ENCODE data around the gene IL37.

- TF ChIP-seq, protein P1, sequence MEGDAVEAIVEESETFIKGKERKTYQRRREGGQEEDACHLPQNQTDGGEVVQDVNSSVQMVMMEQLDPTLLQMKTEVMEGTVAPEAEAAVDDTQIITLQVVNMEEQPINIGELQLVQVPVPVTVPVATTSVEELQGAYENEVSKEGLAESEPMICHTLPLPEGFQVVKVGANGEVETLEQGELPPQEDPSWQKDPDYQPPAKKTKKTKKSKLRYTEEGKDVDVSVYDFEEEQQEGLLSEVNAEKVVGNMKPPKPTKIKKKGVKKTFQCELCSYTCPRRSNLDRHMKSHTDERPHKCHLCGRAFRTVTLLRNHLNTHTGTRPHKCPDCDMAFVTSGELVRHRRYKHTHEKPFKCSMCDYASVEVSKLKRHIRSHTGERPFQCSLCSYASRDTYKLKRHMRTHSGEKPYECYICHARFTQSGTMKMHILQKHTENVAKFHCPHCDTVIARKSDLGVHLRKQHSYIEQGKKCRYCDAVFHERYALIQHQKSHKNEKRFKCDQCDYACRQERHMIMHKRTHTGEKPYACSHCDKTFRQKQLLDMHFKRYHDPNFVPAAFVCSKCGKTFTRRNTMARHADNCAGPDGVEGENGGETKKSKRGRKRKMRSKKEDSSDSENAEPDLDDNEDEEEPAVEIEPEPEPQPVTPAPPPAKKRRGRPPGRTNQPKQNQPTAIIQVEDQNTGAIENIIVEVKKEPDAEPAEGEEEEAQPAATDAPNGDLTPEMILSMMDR (IDR thresholded peaks at IDR 0.05): no peak
- no peak for TF ChIP-seq EP300 (IDR thresholded peaks at IDR 0.05)
Observed at GRCh38 chr2:112915300-112916144, 4.6 kb downstream of the IL37 start.
